ENCODE measurements around the gene ANKRD34A. TPM values are rescaled to one million over a fixed set of nuclear protein-coding genes. Genes with fewer than 3 reads are reported as not detected.

Gene ANKRD34A
- total RNA-seq, 1 experiment from 2014 or later = 0.22 TPM

GRCh38 chr1:146010126-146010738, 45.9 kb upstream of the ANKRD34A start (continued):
- TF ChIP-seq PRDM15 (CRISPR knock-in tag; IDR thresholded peaks at IDR 0.05) (no peak), ZNF671 (CRISPR knock-in tag; IDR thresholded peaks at IDR 0.05) (no peak), E2F4 (CRISPR knock-in tag; IDR thresholded peaks at IDR 0.05; ENCODE audit: borderline replicate concordance, low read depth) (no peak), FOXP1 (CRISPR knock-in tag; IDR thresholded peaks at IDR 0.05; ENCODE audit: borderline replicate concordance) (no peak)

DNA sequence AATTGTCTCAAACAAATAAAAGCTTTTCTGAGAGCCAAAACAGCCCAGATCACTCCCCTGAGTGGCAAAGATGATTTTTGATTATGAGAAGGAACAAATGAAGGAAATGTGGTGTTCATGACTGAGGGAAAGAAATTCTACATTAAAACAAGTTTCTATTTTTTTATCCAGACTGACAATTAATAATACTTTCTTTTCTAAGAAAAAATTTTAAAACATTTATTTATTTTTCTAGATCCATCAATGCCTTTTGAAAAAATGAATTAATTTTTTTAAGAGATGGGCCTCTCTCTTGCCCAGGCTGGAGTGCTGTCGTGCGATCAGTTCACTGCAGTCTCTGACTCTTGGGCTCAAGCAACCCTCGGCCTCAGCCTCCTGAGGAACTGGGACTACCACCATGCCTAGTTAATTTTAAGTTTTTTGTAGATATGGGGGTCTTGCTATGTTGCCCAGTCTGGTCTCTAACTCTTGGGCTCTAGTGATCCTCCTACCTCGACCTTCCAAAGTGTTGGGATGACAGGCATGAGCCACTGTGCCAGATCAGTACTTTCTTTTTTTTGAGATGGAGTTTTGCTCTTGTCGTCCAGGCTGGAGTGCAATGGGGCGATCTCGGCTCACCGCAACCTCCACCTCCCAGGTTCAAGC, 43.2 kb upstream of the ANKRD34A start:
- Mint-ChIP-seq H3K4me3 (no peak overlapping the region), H3K27ac (no peak overlapping the region), H3K9me3 (no peaks in the 10 kb centered on the region), H3K27me3 (ENCODE audit: low read depth) (no peaks in the 10 kb centered on the region), H3K4me1 (no peaks in the 10 kb centered on the region), H3K36me3 (no peaks in the 10 kb centered on the region)
- DNase-seq (ENCODE audit: low spot score) (no peak), ATAC-seq (no peak)
- CTCF ChIA-PET = interaction anchor here (0.6 to 3.5 kb wide), 32 partner anchors 9 to 203 kb away, joined by 3 to 52 read pairs (median 6); partner anchors contain the start of genes ANKRD34A, ANKRD35, HJV and LIX1L
- no peak for TF ChIP-seq NR1H2 (CRISPR knock-in tag; IDR thresholded peaks at IDR 0.05)
- peak; percentile 23; the same call in 1 of the 2 replicates for TF ChIP-seq ZNF121 (CRISPR knock-in tag; IDR thresholded peaks at IDR 0.05)
- POLR2A ChIA-PET = interaction anchor here (1.1 kb wide), 1 partner anchor 31 kb away, joined by 6 read pairs; no protein-coding TSS in a partner anchor

DNA sequence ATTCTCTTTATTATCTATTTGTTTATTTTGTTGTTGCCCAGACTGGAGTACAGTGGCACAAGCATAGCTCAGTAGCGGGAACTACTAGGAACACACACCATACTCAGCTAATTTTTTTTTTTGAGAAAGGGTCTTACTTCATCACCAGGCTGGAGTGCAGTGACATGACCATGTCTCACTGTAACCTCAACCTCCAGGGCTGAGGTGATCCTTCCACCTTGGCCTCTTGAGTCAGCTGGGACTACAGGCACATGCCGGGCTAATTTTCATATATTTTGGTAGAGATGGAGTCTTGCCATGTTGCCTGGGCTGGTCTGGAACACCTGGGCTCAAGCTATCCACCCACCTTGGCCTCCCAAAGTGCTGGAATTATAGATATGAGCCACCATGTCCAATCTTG, 37.3 kb upstream of the ANKRD34A start:
- no peak overlapping the region for H3K27ac Mint-ChIP-seq
- POLR2A ChIA-PET = interaction anchor here (0.6 kb wide), 1 partner anchor 36 kb away, joined by 7 read pairs; no protein-coding TSS in a partner anchor
- ATAC-seq = no peak
- CTCF ChIA-PET = interaction anchor here (1.2 kb wide), 1 partner anchor 25 kb away, joined by 3 read pairs; no protein-coding TSS in a partner anchor
- H3K9me3 Mint-ChIP-seq = no peaks in the 10 kb centered on the region
- peaks cover 29% of the 10 kb centered on the region for H3K4me1 Mint-ChIP-seq
- no peaks in the 10 kb centered on the region for H3K36me3 Mint-ChIP-seq
- TF ChIP-seq TP53 (CRISPR knock-in tag; IDR thresholded peaks at IDR 0.05) (no peak), ZNF263 (CRISPR knock-in tag; IDR thresholded peaks at IDR 0.05; ENCODE audit: low read depth) (no peak), RORB (CRISPR knock-in tag; IDR thresholded peaks at IDR 0.05) (no peak), CDX4 (CRISPR knock-in tag; IDR thresholded peaks at IDR 0.05; ENCODE audit: borderline replicate concordance) (no peak), ETV6 (CRISPR knock-in tag; IDR thresholded peaks at IDR 0.05) (no peak)
- TF ChIP-seq, protein P1, sequence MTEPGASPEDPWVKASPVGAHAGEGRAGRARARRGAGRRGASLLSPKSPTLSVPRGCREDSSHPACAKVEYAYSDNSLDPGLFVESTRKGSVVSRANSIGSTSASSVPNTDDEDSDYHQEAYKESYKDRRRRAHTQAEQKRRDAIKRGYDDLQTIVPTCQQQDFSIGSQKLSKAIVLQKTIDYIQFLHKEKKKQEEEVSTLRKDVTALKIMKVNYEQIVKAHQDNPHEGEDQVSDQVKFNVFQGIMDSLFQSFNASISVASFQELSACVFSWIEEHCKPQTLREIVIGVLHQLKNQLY (CRISPR knock-in tag; IDR thresholded peaks at IDR 0.05) = no peak
- TF ChIP-seq, protein P2, sequence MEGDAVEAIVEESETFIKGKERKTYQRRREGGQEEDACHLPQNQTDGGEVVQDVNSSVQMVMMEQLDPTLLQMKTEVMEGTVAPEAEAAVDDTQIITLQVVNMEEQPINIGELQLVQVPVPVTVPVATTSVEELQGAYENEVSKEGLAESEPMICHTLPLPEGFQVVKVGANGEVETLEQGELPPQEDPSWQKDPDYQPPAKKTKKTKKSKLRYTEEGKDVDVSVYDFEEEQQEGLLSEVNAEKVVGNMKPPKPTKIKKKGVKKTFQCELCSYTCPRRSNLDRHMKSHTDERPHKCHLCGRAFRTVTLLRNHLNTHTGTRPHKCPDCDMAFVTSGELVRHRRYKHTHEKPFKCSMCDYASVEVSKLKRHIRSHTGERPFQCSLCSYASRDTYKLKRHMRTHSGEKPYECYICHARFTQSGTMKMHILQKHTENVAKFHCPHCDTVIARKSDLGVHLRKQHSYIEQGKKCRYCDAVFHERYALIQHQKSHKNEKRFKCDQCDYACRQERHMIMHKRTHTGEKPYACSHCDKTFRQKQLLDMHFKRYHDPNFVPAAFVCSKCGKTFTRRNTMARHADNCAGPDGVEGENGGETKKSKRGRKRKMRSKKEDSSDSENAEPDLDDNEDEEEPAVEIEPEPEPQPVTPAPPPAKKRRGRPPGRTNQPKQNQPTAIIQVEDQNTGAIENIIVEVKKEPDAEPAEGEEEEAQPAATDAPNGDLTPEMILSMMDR (IDR thresholded peaks at IDR 0.05) = no peak
- TF ChIP-seq, protein P3, sequence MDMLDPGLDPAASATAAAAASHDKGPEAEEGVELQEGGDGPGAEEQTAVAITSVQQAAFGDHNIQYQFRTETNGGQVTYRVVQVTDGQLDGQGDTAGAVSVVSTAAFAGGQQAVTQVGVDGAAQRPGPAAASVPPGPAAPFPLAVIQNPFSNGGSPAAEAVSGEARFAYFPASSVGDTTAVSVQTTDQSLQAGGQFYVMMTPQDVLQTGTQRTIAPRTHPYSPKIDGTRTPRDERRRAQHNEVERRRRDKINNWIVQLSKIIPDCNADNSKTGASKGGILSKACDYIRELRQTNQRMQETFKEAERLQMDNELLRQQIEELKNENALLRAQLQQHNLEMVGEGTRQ (CRISPR knock-in tag; IDR thresholded peaks at IDR 0.05) = no peak
- no peaks in the 10 kb centered on the region for H3K27me3 Mint-ChIP-seq (ENCODE audit: low read depth)
- H3K4me3 Mint-ChIP-seq = no peak overlapping the region
- DNase-seq (ENCODE audit: low spot score) = no peak
